ENCODE data around the gene DYNLT1. TPM values are rescaled to one million over a fixed set of nuclear protein-coding genes. Genes with fewer than 3 reads are reported as not detected.
"Not testable (repeated sequence)": the region's sequence is repeated elsewhere in the genome, so short reads cannot be mapped to it uniquely, and the experiment has no call there.

DYNLT1 gene
- total RNA-seq, 2 donors from 2014 or later: 111 to 127 TPM

DNA sequence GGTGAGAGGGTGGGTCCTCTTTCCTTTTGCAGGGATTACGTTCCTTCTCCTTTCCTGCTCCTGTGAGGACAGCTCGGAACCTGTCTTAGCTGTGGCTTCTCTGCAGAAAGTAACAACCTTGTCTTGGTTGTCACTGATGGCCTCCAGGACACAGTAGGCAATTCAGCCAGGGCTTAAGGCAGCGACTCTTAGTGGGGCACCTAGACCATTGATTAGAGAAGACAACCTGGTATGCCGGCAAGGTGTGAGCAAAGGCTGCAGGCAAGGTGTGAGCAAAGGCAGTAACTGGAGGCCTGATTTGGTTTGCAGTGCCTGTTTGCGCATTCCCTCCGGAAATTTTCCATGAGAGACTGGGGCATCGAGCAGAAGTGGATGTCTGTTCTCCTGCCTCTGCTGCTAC is 37.6 kb downstream of the DYNLT1 start:
- ATAC-seq (replicated peaks in 1 of 2): no peak
- peaks cover 6 to 25% of the 10 kb centered on the region in 2 donors for H3K36me3 Mint-ChIP-seq (ENCODE audit: insufficient read depth in 2 of 2)
- no peak overlapping the region for H3K4me3 Mint-ChIP-seq
- H3K4me1 Mint-ChIP-seq (ENCODE audit: low read depth): no peaks in the 10 kb centered on the region
- no peaks in the 10 kb centered on the region for H3K9me3 Mint-ChIP-seq
- H3K27ac Mint-ChIP-seq: no peak overlapping the region
- DNase-seq: no peak
- H3K27me3 Mint-ChIP-seq (ENCODE audit: low read depth): no peaks in the 10 kb centered on the region

- ATAC-seq (replicated peaks in 1 of 2); H3K27me3 Mint-ChIP-seq (ENCODE audit: low read depth); H3K9me3 Mint-ChIP-seq; H3K4me1 Mint-ChIP-seq (ENCODE audit: low read depth); DNase-seq; H3K4me3 Mint-ChIP-seq; H3K27ac Mint-ChIP-seq: not testable (repeated sequence)
- H3K36me3 Mint-ChIP-seq (ENCODE audit: insufficient read depth in 2 of 2): peaks cover 6 to 21% of the 10 kb centered on the region in 2 donors
Measured at GRCh38 chr6:158606011-158606410, 38.5 kb downstream of the DYNLT1 start.

DNA sequence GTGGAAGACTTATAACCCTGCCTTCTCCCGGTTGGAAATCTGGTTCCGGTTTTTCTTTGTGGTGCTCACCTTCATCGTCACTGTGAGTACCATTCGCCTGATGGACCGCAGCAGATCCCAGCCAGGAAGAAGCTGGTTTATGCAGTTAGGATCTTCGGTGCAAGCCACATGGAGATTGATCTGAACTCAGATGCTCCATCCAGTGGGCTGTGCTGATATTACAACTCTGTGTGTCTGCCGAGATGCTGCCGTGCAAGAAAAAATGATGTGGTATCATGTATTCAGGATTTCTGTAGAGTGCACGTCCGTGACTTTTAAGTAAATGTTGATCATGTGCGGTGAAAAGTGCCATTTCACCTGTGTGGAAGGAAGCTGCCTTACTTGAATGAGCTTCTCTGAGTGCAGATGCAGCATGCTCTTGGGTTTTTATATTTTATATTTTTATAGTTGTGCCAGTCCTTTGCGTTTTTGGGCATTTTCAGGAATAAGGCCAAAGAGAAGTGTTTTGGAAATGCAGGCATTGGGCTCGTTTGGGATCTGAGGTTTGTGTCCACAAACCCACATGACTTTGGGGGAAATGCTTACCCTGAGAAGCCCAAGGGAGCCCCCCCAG is 39.2 kb downstream of the DYNLT1 start:
- DNase-seq (peak; percentile 56), ATAC-seq (replicated peaks in 1 of 2) (peak in 1 of 2 donors; percentile 42)
- Mint-ChIP-seq H3K27me3 (ENCODE audit: low read depth) (no peaks in the 10 kb centered on the region), H3K4me3 (peak overlapping the region in 1 of 2 donors; percentile 6), H3K27ac (peak overlapping the region; percentile 48), H3K36me3 (ENCODE audit: insufficient read depth in 2 of 2) (peaks cover 6 to 21% of the 10 kb centered on the region in 2 donors), H3K9me3 (no peaks in the 10 kb centered on the region), H3K4me1 (ENCODE audit: low read depth) (no peaks in the 10 kb centered on the region)

DNA sequence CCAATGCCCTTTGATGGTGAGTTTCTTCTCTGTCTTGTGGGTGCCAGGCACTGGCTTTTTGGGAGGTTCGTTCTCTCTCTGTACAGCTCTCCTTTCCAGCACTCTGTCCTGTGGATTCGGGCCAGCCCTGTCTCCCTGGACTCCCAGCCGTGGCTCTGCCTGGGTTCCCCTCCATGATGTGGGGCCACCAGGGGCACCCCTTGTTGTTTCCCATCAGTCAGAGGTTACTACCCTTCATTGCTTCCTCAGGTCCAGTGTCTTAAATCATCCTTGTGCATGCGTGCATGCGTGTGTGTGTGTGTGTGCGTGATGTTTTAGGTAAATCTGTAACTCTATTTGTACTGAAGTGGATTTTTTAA is 40.5 kb downstream of the DYNLT1 start:
- Mint-ChIP-seq H3K4me1 (ENCODE audit: low read depth) (no peaks in the 10 kb centered on the region), H3K27ac (no peak overlapping the region), H3K36me3 (ENCODE audit: insufficient read depth in 2 of 2) (peaks cover 6 to 16% of the 10 kb centered on the region in 2 donors), H3K4me3 (no peak overlapping the region), H3K9me3 (no peaks in the 10 kb centered on the region), H3K27me3 (ENCODE audit: low read depth) (no peaks in the 10 kb centered on the region)
- ATAC-seq (replicated peaks in 1 of 2) (no peak), DNase-seq (no peak)

DNA sequence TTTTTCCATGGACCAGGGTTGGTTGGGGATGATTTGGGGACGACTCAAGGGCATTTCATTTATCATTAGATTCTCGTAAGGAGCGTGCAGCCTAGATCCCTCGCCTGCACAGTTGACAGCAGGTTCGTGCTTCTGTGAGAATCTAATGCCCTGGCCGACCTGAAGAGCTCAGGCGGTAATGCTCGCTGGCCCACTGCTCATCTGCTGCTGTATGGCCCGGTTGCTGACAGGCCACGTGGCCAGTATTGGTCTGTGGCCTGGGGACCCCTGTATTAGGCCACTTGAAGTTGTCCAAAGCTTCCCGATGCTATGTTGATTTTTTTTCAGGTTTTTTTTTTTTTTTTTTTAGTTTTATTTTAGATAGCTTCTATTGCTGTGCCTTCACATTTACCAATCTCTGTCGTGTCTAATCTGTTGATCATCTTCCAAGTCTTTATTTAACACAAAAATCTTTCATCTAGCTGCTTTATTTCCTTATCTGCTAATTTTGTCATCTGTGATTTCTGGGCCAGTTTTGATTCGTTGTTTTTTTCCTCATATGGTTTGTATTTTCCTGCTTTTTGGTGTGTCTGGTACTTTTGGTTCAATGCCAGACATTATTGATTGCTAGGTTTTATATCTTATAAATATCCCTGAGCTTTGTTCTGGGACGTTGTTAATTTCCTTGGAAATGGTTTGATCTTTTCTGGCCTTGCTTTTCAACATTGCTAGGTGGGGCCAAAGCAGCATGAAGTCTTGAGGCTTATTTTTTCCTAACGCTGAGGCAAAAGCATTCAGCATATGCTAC is 41.1 kb downstream of the DYNLT1 start:
- ATAC-seq (replicated peaks in 1 of 2) (no peak), DNase-seq (no peak)
- peaks cover 8 to 13% of the 10 kb centered on the region in 2 donors for H3K36me3 Mint-ChIP-seq (ENCODE audit: insufficient read depth in 2 of 2)
- no peaks in the 10 kb centered on the region for H3K27me3 Mint-ChIP-seq (ENCODE audit: low read depth)
- H3K27ac Mint-ChIP-seq: peak overlapping the region; percentile 2
- H3K9me3 Mint-ChIP-seq: no peaks in the 10 kb centered on the region
- no peak overlapping the region for H3K4me3 Mint-ChIP-seq
- no peaks in the 10 kb centered on the region for H3K4me1 Mint-ChIP-seq (ENCODE audit: low read depth)

DNA sequence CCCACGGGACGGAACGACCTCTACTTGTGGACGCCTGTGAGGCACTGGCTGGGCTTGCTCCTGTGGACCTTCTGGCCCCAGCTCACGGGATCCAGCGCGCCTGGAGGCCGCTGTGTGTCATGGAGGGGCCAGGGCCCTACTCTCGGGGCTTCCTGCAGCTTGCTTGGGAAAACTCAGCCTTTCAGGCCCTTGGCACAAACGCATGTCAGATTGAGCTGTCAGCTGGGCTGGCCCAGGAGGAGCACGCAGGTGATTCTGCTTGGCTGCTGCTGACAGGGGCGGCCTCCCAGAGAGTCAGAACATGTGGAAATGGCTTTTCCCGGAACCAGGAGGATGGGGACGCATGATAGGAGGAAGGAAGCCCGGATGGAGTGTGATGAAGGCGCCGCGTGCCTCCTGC is 44.9 kb downstream of the DYNLT1 start:
- no peak for DNase-seq
- no peaks in the 10 kb centered on the region for H3K27me3 Mint-ChIP-seq (ENCODE audit: low read depth)
- no peak overlapping the region for H3K27ac Mint-ChIP-seq
- no peak overlapping the region for H3K4me3 Mint-ChIP-seq
- H3K36me3 Mint-ChIP-seq (ENCODE audit: insufficient read depth in 2 of 2): peaks cover 5 to 18% of the 10 kb centered on the region in 2 donors
- no peaks in the 10 kb centered on the region for H3K4me1 Mint-ChIP-seq (ENCODE audit: low read depth)
- H3K9me3 Mint-ChIP-seq: no peaks in the 10 kb centered on the region
- ATAC-seq (replicated peaks in 1 of 2): no peak

DNA sequence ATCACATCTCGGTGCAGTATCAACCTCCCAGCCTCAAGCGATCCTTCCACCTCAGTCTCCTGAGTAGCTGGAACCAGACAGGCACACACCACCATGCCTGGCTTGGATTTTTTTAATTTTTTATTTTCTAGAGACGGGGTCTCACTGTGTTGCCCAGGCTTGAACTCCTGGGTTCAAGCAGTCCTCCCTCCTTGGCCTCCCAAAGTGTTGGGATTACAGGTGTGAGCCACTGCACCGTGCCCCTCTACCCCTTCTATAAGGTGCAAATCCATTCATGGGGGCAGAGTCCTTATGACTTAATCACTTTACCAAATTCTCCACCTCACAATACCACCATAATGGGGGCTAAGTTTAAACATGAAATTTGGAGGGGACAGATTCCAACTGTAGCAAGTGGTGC is 47.0 kb downstream of the DYNLT1 start:
- no peaks in the 10 kb centered on the region for H3K4me1 Mint-ChIP-seq (ENCODE audit: low read depth)
- H3K4me3 Mint-ChIP-seq: no peak overlapping the region
- ATAC-seq (replicated peaks in 1 of 2): no peak
- no peaks in the 10 kb centered on the region for H3K27me3 Mint-ChIP-seq (ENCODE audit: low read depth)
- no peak for DNase-seq
- H3K9me3 Mint-ChIP-seq: no peaks in the 10 kb centered on the region
- H3K27ac Mint-ChIP-seq: peak overlapping the region; percentile 78
- H3K36me3 Mint-ChIP-seq (ENCODE audit: insufficient read depth in 2 of 2): peaks cover 2 to 18% of the 10 kb centered on the region in 2 donors

GRCh38 chr6:158596861-158597260 is 47.7 kb downstream of the DYNLT1 start:
- Mint-ChIP-seq H3K4me3 (no peak overlapping the region), H3K27ac (no peak overlapping the region), H3K36me3 (ENCODE audit: insufficient read depth in 2 of 2) (peaks cover 2 to 16% of the 10 kb centered on the region in 2 donors), H3K27me3 (ENCODE audit: low read depth) (no peaks in the 10 kb centered on the region), H3K9me3 (no peaks in the 10 kb centered on the region), H3K4me1 (ENCODE audit: low read depth) (no peaks in the 10 kb centered on the region)
- no peak for ATAC-seq (replicated peaks in 1 of 2)
- no peak for DNase-seq

DNA sequence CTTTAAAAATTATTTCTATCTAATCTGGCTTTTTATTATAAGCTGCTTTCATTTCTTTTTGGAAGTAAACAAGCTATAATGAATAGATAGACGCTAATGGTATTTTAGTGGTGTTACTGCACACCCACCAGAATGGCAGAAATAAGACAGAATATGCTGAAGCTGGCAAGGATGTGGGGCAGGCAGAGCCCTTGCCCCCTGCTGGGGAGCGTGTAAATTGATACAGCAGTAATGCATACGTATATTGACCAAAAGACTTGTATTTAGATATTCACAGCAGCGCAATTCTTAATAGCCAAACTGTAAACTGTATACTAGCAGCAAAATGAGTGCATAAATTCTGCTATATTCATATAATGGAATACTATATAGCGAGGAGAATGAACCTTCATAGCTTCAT is 49.3 kb downstream of the DYNLT1 start:
- Mint-ChIP-seq H3K4me3 (no peak overlapping the region), H3K36me3 (ENCODE audit: insufficient read depth in 2 of 2) (peaks cover 2 to 25% of the 10 kb centered on the region in 2 donors), H3K9me3 (no peaks in the 10 kb centered on the region), H3K27ac (peak overlapping the region; percentile 24), H3K27me3 (ENCODE audit: low read depth) (no peaks in the 10 kb centered on the region), H3K4me1 (ENCODE audit: low read depth) (no peaks in the 10 kb centered on the region)
- ATAC-seq (replicated peaks in 1 of 2): no peak
- no peak for DNase-seq

DNA sequence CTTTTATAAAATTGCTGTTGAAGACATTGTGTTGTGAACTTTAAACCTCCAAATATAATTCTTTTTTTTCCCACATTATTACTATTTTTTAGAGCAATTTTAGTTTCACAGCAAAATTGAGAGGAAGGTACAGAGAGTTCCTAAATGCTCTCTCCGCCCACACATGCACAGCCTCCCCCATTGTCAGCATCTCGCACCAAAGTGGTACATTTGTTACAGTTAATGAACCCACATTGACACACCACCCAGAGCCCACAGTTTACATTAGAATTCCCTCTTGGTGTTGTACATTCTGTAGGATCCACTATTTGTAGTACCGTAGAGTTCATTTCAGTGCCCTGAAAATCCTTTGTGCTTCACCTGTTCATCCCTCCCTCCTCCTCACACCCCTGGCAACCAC is 50.9 kb downstream of the DYNLT1 start:
- H3K4me1 Mint-ChIP-seq (ENCODE audit: low read depth): no peaks in the 10 kb centered on the region
- H3K27ac Mint-ChIP-seq: no peak overlapping the region
- peaks cover 0 to 25% of the 10 kb centered on the region in 2 donors for H3K36me3 Mint-ChIP-seq (ENCODE audit: insufficient read depth in 2 of 2)
- H3K4me3 Mint-ChIP-seq: no peak overlapping the region
- DNase-seq: no peak
- ATAC-seq (replicated peaks in 1 of 2): no peak
- no peaks in the 10 kb centered on the region for H3K27me3 Mint-ChIP-seq (ENCODE audit: low read depth)
- H3K9me3 Mint-ChIP-seq: no peaks in the 10 kb centered on the region

- Mint-ChIP-seq H3K4me3 (no peak overlapping the region), H3K36me3 (ENCODE audit: insufficient read depth in 2 of 2) (peaks cover 0 to 28% of the 10 kb centered on the region in 2 donors), H3K9me3 (no peaks in the 10 kb centered on the region), H3K27ac (peak overlapping the region; percentile 7), H3K27me3 (ENCODE audit: low read depth) (no peaks in the 10 kb centered on the region), H3K4me1 (ENCODE audit: low read depth) (no peaks in the 10 kb centered on the region)
- ATAC-seq (replicated peaks in 1 of 2) (no peak), DNase-seq (no peak)
Measured at GRCh38 chr6:158591810-158592209, 52.7 kb downstream of the DYNLT1 start.

DNA sequence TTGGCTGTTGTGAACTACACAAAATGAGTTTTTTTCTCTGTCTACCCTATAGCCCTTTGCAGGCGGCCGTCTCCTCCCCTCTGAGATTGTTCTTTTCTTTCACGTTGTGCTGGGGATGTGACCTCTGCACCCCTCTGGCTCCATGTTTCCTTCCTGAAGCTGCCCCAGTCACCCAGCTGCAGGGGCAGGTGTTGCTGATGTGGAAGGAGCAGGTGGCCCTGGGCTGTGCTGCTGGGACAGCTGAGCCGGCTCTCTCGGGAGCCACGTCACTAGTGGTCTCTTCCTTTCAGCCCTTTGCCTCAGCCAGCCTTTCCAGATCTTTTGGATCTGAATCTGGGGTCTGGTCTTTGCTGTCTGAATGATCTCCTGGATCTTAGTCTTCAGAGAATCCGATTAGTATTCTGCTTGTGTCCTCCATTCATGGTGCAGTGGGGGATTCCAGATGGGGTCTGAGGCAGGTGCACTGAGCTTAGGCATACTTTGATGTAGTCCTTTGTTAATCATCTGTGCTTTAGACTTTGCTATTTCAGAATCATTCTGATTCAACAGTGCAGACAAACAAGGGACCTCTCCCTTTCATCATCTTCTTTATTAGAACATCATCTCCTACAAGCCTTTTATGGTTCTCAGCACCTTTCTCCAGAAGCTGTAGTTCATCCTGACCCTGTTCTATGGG is 53.3 kb downstream of the DYNLT1 start:
- peaks cover 0 to 26% of the 10 kb centered on the region in 2 donors for H3K36me3 Mint-ChIP-seq (ENCODE audit: insufficient read depth in 2 of 2)
- no peaks in the 10 kb centered on the region for H3K27me3 Mint-ChIP-seq (ENCODE audit: low read depth)
- no peak overlapping the region for H3K4me3 Mint-ChIP-seq
- no peaks in the 10 kb centered on the region for H3K4me1 Mint-ChIP-seq (ENCODE audit: low read depth)
- no peaks in the 10 kb centered on the region for H3K9me3 Mint-ChIP-seq
- peak overlapping the region; percentile 7 for H3K27ac Mint-ChIP-seq
- no peak for DNase-seq
- ATAC-seq (replicated peaks in 1 of 2): peak; percentile 15 to 23

DNA sequence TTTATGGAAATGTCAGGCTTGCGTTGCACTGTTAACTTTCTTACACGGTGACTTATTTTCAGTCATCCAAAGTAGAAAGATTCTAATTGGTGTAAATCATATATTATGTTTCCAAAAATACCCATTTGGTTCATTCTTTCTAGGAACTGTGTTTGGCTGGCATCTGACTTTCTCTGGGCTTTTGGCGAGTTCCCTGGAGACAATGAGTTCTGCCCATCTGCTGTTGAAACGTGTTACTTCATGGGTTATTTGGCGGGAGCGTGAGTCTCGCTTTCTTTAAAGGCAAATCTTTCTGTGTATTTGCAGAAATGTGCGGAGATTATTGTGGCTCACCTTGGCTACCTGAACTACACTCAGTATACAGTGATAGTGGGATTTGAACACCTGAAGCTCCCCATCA is 55.2 kb downstream of the DYNLT1 start:
- Mint-ChIP-seq H3K27ac (no peak overlapping the region), H3K27me3 (ENCODE audit: low read depth) (no peaks in the 10 kb centered on the region), H3K4me3 (no peak overlapping the region), H3K36me3 (ENCODE audit: insufficient read depth in 2 of 2) (peaks cover 0 to 23% of the 10 kb centered on the region in 2 donors), H3K4me1 (ENCODE audit: low read depth) (no peaks in the 10 kb centered on the region), H3K9me3 (no peaks in the 10 kb centered on the region)
- DNase-seq: no peak
- ATAC-seq (replicated peaks in 1 of 2): no peak
